MM.1S (cell line): ENCODE data around the gene PSMD8.
"Not testable (repeated sequence)": the region's sequence is repeated elsewhere in the genome, so short reads cannot be mapped to it uniquely, and the experiment has no call there.

Source experiments
- DNase-seq: peaks from one replicate; pipeline ENCODE4 v3.0.0-alpha.2; 2015
- H2AFZ ChIP-seq: fragments of 300-600 bp; sonication (generic); 2 replicates; pipeline ENCODE4 v1.6.0; 2016; ENCODE audit warnings: antibody characterized with exemption, low read length
- H3F3A ChIP-seq: fragments of 300-600 bp; sonication (generic); 2 replicates; pipeline ENCODE4 v1.6.1; 2016; ENCODE audit warnings: mild to moderate bottlenecking, antibody characterized with exemption, low read length, moderate library complexity, mixed read lengths; ENCODE audit not compliant: insufficient read depth
- H3K27ac ChIP-seq: fragments of 300-600 bp; sonication (generic); 2 replicates; pipeline ENCODE4 v1.5.1; 2016; ENCODE audit warnings: mild to moderate bottlenecking, low read length
- H3K27me3 ChIP-seq: fragments of 300-600 bp; sonication (generic); replicated peaks from 2 replicates; pipeline ENCODE4 v1.6.0; 2016; ENCODE audit warnings: low read length; ENCODE audit not compliant: insufficient read depth
- H3K36me3 ChIP-seq: fragments of 300-600 bp; sonication (generic); replicated peaks from 2 replicates; pipeline ENCODE4 v1.6.1; 2016; ENCODE audit warnings: mild to moderate bottlenecking, low read length, mixed read lengths; ENCODE audit not compliant: insufficient read depth
- H3K4me1 ChIP-seq: fragments of 300-600 bp; sonication (generic); 2 replicates; pipeline ENCODE4 v1.6.1; 2016; ENCODE audit warnings: low read length, mixed read lengths
- H3K4me2 ChIP-seq: fragments of 300-600 bp; sonication (generic); 2 replicates; pipeline ENCODE4 v1.6.0; 2016; ENCODE audit warnings: low read depth, low read length
- H3K4me3 ChIP-seq: fragments of 300-600 bp; sonication (generic); 2 replicates; pipeline ENCODE4 v1.5.1; 2016; ENCODE audit warnings: low read length, mixed read lengths
- H3K79me2 ChIP-seq: fragments of 300-600 bp; sonication (generic); 2 replicates; pipeline ENCODE4 v1.6.1; 2016; ENCODE audit warnings: mixed run types, low read length, mixed read lengths
- H3K9ac ChIP-seq: fragments of 300-600 bp; sonication (generic); 2 replicates; pipeline ENCODE4 v1.6.1; 2016; ENCODE audit warnings: low read length, mixed read lengths
- H3K9me2 ChIP-seq: fragments of 300-600 bp; sonication (generic); replicated peaks from 2 replicates; pipeline ENCODE4 v1.6.1; 2016; ENCODE audit warnings: mild to moderate bottlenecking, low read length, mixed read lengths; ENCODE audit not compliant: insufficient read depth
- H3K9me3 ChIP-seq: fragments of 300-600 bp; sonication (generic); replicated peaks from 2 replicates; pipeline ENCODE4 v1.6.1; 2016; ENCODE audit warnings: mild to moderate bottlenecking, low read length, mixed read lengths; ENCODE audit not compliant: insufficient read depth
- H4K20me1 ChIP-seq: fragments of 300-600 bp; sonication (generic); 2 replicates; pipeline ENCODE4 v1.6.1; 2016; ENCODE audit warnings: mild to moderate bottlenecking, low read length, moderate library complexity, mixed read lengths; ENCODE audit not compliant: insufficient read depth
- CTCF ChIP-seq: fragments of 300-600 bp; sonication (generic); IDR thresholded peaks from 2 replicates; pipeline ENCODE4 v1.5.1; 2016; ENCODE audit warnings: antibody characterized with exemption, low read length, mixed read lengths
- EZH2 ChIP-seq: fragments of 300-600 bp; sonication (generic); optimal IDR thresholded peaks from 2 replicates; pipeline ENCODE3; 2017; ENCODE audit warnings: low read depth, mild to moderate bottlenecking, antibody characterized with exemption, low read length, mixed read lengths
- EZH2phosphoT487 ChIP-seq: fragments of 300-600 bp; sonication (generic); IDR thresholded peaks from 2 replicates; pipeline ENCODE4 v1.6.1; 2018; ENCODE audit warnings: antibody characterized with exemption, low read length

PSMD8 gene

GRCh38 chr19:38425222-38425809 lies 50.9 kb downstream of the PSMD8 start:
- no peaks in the 10 kb centered on the region for H3K36me3 ChIP-seq
- no peaks in the 10 kb centered on the region for H3K9me2 ChIP-seq
- H4K20me1 ChIP-seq, result no peaks in the 10 kb centered on the region
- no peak overlapping the region for H3K4me3 ChIP-seq
- no peak for DNase-seq
- H3K27ac ChIP-seq, result no peak overlapping the region
- no peaks in the 10 kb centered on the region for H3K79me2 ChIP-seq
- no peaks in the 10 kb centered on the region for H3K9me3 ChIP-seq
- no peaks in the 10 kb centered on the region for H3F3A ChIP-seq
- H3K27me3 ChIP-seq, result peaks cover 60% of the 10 kb centered on the region
- H3K9ac ChIP-seq, result no peak overlapping the region
- H3K4me2 ChIP-seq, result no peak overlapping the region
- no peak overlapping the region for H2AFZ ChIP-seq
- no peak for TF ChIP-seq EZH2phosphoT487
- TF ChIP-seq EZH2, result no peak
- no peak for TF ChIP-seq CTCF
- H3K4me1 ChIP-seq, result no peaks in the 10 kb centered on the region

- Histone ChIP-seq H3F3A (no peaks in the 10 kb centered on the region), H3K79me2 (no peaks in the 10 kb centered on the region), H2AFZ (no peak within 1 kb of the TSS), H3K4me1 (no peaks in the 10 kb centered on the region), H3K4me3 (no peak within 1 kb of the TSS; the same call in 1 of the 2 replicates), H3K27ac (no peak within 1 kb of the TSS), H3K9me2 (no peaks in the 10 kb centered on the region), H3K9me3 (no peaks in the 10 kb centered on the region), H3K36me3 (no peaks in the 10 kb centered on the region), H4K20me1 (no peaks in the 10 kb centered on the region), H3K4me2 (no peak within 1 kb of the TSS), H3K9ac (no peak within 1 kb of the TSS), H3K27me3 (peaks cover 56% of the 10 kb centered on the region)
- no peak for DNase-seq
- no peak for TF ChIP-seq EZH2phosphoT487
- TF ChIP-seq EZH2, result no peak
These were observed 51.6 kb downstream of the PSMD8 start, which contains the start of gene RASGRP4 for GRCh38 chr19:38425810-38426466. Gene RASGRP4, minus strand, starts transcription at chr19:38426219. Its CDS starts 128 bp downstream, at chr19:38426091.

- not testable (repeated sequence) for H3F3A ChIP-seq, H2AFZ ChIP-seq, H3K36me3 ChIP-seq, H3K27ac ChIP-seq, H3K9me2 ChIP-seq, H3K79me2 ChIP-seq, H4K20me1 ChIP-seq, H3K4me2 ChIP-seq, H3K9ac ChIP-seq, H3K4me3 ChIP-seq, H3K4me1 ChIP-seq, H3K9me3 ChIP-seq, DNase-seq
- peaks cover 54% of the 10 kb centered on the region for H3K27me3 ChIP-seq
These were observed 52.8 kb downstream of the PSMD8 start for GRCh38 chr19:38427035-38427677.

- Histone ChIP-seq H3F3A (no peaks in the 10 kb centered on the region), H3K27me3 (peaks cover 56% of the 10 kb centered on the region), H2AFZ (no peak overlapping the region), H3K9ac (no peak overlapping the region), H3K27ac (no peak overlapping the region), H3K9me3 (no peaks in the 10 kb centered on the region), H3K4me3 (no peak overlapping the region), H3K4me2 (no peak overlapping the region), H3K4me1 (no peaks in the 10 kb centered on the region), H3K36me3 (no peaks in the 10 kb centered on the region), H4K20me1 (no peaks in the 10 kb centered on the region), H3K9me2 (no peaks in the 10 kb centered on the region), H3K79me2 (no peaks in the 10 kb centered on the region)
- DNase-seq, result no peak
- TF ChIP-seq CTCF, result no peak
- TF ChIP-seq EZH2phosphoT487, result no peak
- no peak for TF ChIP-seq EZH2
These were observed 54.9 kb downstream of the PSMD8 start for GRCh38 chr19:38429055-38429810.
